Glutamatergic neuron (in vitro differentiated cells): Measurements from ENCODE around the gene PMVK. TPM values are rescaled to one million over a fixed set of nuclear protein-coding genes. Genes with fewer than 3 reads are reported as not detected.

Experiments
- DNase-seq: peaks from one replicate; pipeline ENCODE4 v3.0.0; 2022
- H3K27ac Mint-ChIP-seq: one replicate; pipeline ENCODE4 v1.8.0; 2020; ENCODE audit warnings: mild to moderate bottlenecking, mixed read lengths, inconsistent platforms; ENCODE audit not compliant: unreplicated experiment
- H3K27me3 Mint-ChIP-seq: one replicate; pipeline ENCODE4 v1.8.0; 2020; ENCODE audit warnings: mild to moderate bottlenecking, moderate library complexity, mixed read lengths, inconsistent platforms; ENCODE audit not compliant: unreplicated experiment
- H3K36me3 Mint-ChIP-seq: one replicate; pipeline ENCODE4 v1.8.0; 2020; ENCODE audit warnings: mild to moderate bottlenecking, mixed read lengths, inconsistent platforms; ENCODE audit not compliant: unreplicated experiment
- H3K4me1 Mint-ChIP-seq: one replicate; pipeline ENCODE4 v1.8.0; 2020; ENCODE audit warnings: mild to moderate bottlenecking, low read depth, mixed read lengths, inconsistent platforms; ENCODE audit not compliant: unreplicated experiment
- H3K4me3 Mint-ChIP-seq: one replicate; pipeline ENCODE4 v1.8.0; 2020; ENCODE audit warnings: mild to moderate bottlenecking, mixed read lengths, inconsistent platforms; ENCODE audit not compliant: unreplicated experiment
- H3K9me3 Mint-ChIP-seq: one replicate; pipeline ENCODE4 v1.8.0; 2020; ENCODE audit warnings: mild to moderate bottlenecking, moderate library complexity, mixed read lengths, inconsistent platforms; ENCODE audit not compliant: unreplicated experiment
- CTCF ChIP-seq: fragments of 200-600 bp; sonication (generic); IDR thresholded peaks from one replicate; pipeline ENCODE4 v1.5.0; 2021; ENCODE audit not compliant: partially characterized antibody, unreplicated experiment
- long read RNA-seq: library from polyadenylated mRNA; unstranded; transcript quantifications from one replicate; pipeline ENCODE4 v2.0.0, GENCODE V29; 2020; ENCODE audit not compliant: unreplicated experiment
- total RNA-seq: library from RNA; stranded (reverse); fragmentation: NEBNext Ultra II Directional; extraction: Animal tissue kit (Norgen Biotek cat#: 25700); gene quantifications from one replicate; pipeline ENCODE4 v1.2.1, GENCODE V29; 2021; ENCODE audit not compliant: unreplicated experiment

The PMVK gene
- 30.7 TPM for total RNA-seq
- long read RNA-seq, transcript PMVK-201 (5 exons, 1,280 nt), result major isoform, 54 of 58 reads
- long read RNA-seq, partial matches to known transcripts, result 1 of 58 reads
- long read RNA-seq, other reads (novel, unspliced or antisense), result 3 of 58 reads

DNA sequence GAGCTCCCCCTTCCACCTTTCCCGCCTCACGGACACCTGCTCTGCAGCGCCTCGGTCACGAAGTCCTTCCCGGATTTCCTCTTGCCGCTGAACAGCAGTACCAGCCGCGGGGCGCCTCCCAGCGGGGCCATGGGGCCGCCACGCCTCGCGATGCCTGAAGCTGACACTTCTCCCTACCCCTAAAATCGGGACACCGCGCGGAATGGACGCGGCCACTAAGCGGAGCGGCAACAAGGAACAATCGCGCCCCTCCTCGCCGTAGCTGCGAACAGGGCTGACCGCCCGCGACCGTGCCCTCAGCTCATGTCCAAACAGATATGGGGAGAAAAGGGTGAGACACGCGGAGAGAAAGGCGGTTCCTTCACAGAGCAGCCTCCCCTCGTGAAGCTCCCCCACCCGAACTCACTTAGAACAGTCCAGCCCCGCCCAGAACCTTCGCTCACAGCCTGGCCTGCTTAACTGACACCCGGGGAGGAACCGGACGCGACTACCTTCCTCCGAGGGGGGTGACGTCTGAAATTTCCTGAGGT is at the start of gene PMVK:
PMVK (minus strand) TSS at position 165 of the 530 bp plus-strand sequence; CDS start at position 131, 34 bp downstream.
- Mint-ChIP-seq H3K27me3 (peaks cover 2% of the 10 kb centered on the region), H3K4me1 (peaks cover 20% of the 10 kb centered on the region), H3K27ac (peak within 1 kb of the TSS; percentile 99), H3K9me3 (peaks cover 3% of the 10 kb centered on the region), H3K4me3 (peak within 1 kb of the TSS; percentile 99), H3K36me3 (no peaks in the 10 kb centered on the region)
- TF ChIP-seq CTCF, result no peak
- DNase-seq, result peak; percentile 91

DNA sequence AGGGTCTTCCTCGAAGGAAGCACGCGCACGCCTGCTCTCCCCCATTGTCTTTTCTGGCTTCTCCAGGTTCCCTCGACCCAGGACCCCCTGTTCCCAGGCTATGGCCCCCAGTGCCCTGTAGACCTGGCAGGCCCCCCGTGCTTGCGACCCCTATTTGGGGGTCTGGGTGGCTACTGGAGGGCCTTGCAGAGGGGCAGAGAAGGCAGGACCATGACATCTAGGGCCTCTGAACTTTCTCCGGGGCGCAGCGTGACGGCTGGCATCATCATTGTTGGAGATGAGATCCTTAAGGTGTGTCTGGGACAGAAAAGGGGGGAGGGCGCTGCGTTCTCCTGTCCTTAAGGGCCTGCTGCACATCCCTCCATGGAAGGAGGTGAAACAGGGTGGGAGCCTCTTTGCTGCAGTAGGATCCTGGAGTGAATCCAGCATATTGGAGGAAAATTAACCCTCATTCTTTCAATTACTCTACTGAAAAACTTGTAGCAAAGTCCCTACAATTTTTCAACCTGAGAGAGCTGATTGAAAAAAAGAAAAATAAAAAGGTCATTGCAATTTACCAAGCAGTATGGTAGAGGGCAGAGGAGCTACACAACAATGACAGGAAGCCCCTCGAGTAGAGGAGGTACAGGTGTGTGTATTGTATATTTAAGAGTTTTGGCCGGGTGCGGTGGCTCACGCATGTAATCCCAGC is 47.4 kb upstream of the PMVK start:
- TF ChIP-seq CTCF, result no peak
- peaks cover 2% of the 10 kb centered on the region for H3K36me3 Mint-ChIP-seq
- no peak overlapping the region for H3K4me3 Mint-ChIP-seq
- H3K9me3 Mint-ChIP-seq, result peaks cover 2% of the 10 kb centered on the region
- H3K4me1 Mint-ChIP-seq, result peaks cover 3% of the 10 kb centered on the region
- no peak overlapping the region for H3K27ac Mint-ChIP-seq
- DNase-seq, result no peak
- peaks cover 3% of the 10 kb centered on the region for H3K27me3 Mint-ChIP-seq

DNA sequence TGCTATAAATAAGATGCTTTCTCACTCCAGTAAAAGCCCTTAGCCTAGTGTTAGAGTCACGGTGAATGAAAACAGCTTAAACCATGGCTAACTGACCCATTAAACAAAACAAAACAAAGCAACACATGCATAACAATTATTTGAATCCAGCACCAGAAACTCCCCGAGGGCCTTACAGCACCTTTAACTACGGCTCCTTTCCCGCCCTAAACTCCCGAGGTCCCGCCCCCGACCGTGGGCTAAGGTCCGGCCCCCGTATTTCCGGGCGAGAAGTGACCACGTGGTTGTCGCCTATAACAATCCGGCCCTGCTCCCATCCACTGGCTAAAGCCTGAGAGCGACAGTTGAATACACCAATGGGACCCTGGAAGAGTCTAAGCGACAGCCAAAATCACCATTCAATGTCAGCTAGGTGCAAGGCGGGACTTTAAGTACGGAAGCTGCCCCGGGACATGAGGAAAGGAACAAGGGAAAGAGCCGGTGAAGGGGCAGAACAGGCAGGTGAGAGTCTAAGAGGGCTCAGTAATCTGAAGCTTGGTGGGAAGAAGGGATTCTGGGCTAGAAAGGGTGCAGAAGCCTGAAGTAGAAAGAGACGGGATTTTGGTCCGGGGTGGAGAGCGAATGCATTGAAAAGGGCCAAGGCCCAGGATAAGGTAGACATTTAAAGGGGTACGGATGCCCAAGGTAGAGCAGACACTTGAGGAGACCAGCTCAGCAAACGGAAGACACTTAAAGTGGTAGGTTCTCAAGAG is 46.6 kb upstream of the PMVK start, which contains the start of gene FLAD1:
FLAD1 (plus strand) TSS at position 448 of the 752 bp plus-strand sequence. CDS start 351 bp downstream, outside the sequence.
- TF ChIP-seq CTCF, result no peak
- H3K9me3 Mint-ChIP-seq, result peaks cover 2% of the 10 kb centered on the region
- DNase-seq, result peak; percentile 93
- H3K27ac Mint-ChIP-seq, result peak within 1 kb of the TSS; percentile 12
- no peaks in the 10 kb centered on the region for H3K27me3 Mint-ChIP-seq
- H3K4me3 Mint-ChIP-seq, result no peak within 1 kb of the TSS
- no peaks in the 10 kb centered on the region for H3K4me1 Mint-ChIP-seq
- no peaks in the 10 kb centered on the region for H3K36me3 Mint-ChIP-seq

DNA sequence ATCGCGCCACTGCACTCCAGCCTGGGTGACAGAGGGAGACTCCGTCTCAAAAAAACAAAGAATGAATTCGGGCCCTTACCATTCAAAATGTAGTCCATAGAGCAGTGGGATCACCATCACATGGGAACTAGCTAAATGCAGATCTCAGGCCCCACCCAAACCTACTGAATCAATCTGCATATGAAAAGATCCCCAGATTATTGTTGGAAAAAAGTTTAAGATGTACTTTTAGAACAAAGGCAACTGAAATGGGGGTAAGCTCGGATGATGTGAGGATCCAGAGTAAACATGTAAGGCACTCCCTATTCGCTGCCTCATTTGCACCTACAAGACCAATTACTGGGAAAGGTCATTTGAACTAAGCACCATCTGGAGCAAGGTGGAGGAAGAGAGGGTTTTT is 45.8 kb upstream of the PMVK start:
- no peaks in the 10 kb centered on the region for H3K27me3 Mint-ChIP-seq
- H3K4me1 Mint-ChIP-seq, result no peaks in the 10 kb centered on the region
- peak overlapping the region; percentile 12 for H3K27ac Mint-ChIP-seq
- H3K9me3 Mint-ChIP-seq, result peaks cover 2% of the 10 kb centered on the region
- no peak for DNase-seq
- H3K36me3 Mint-ChIP-seq, result no peaks in the 10 kb centered on the region
- no peak for TF ChIP-seq CTCF
- H3K4me3 Mint-ChIP-seq, result no peak overlapping the region
